Tibial nerve (tissue), 4 donors: ENCODE measurements around the gene RASGRF1. TPM values are rescaled to one million over a fixed set of nuclear protein-coding genes. Genes with fewer than 3 reads are reported as not detected.

Source experiments
- DNase-seq, 2 donors: peaks; one replicate each; pipeline ENCODE4 v3.0.0-alpha.2; 2019; ENCODE audit warnings: low spot score in 2 of 2
- H3K27ac ChIP-seq, 4 donors: fragments of 200-600 bp; sonication (generic) in 3 of 4; one replicate each; pipeline ENCODE4 v1.5.1; 2017 to 2019; ENCODE audit warnings: mild to moderate bottlenecking in 1 of 4
- H3K27me3 ChIP-seq, 2 donors: fragments of 200-600 bp; sonication (generic) in 1 of 2; one replicate each; pipeline versions ENCODE4 v1.5.1 to v1.6.0; 2017 to 2019
- H3K36me3 ChIP-seq, 3 donors: fragments of 200-600 bp; sonication (generic); one replicate each; pipeline ENCODE4 v1.5.1; 2018 to 2019
- H3K4me1 ChIP-seq, 4 donors: fragments of 200-600 bp; sonication (generic) in 3 of 4; one replicate each; pipeline ENCODE4 v1.5.1; 2017 to 2019
- H3K4me3 ChIP-seq, 4 donors: fragments of 200-600 bp; sonication (generic) in 3 of 4; one replicate each; pipeline ENCODE4 v1.5.1; 2017 to 2019; ENCODE audit warnings: mild to moderate bottlenecking in 1 of 4, moderate library complexity in 1 of 4
- H3K9me3 ChIP-seq, 4 donors: fragments of 200-600 bp; sonication (generic) in 3 of 4; one replicate each; pipeline ENCODE4 v1.5.1; 2017 to 2019
- EP300 ChIP-seq, 2 donors: sonication (generic); formaldehyde crosslinking; IDR thresholded peaks; one replicate each; pipeline ENCODE4 v1.6.1; 2017; ENCODE audit warnings: antibody characterized with exemption in 2 of 2, mild to moderate bottlenecking in 1 of 2
- POLR2A ChIP-seq, 2 donors: fragments of 450-650 bp; IDR thresholded peaks; one replicate each; pipeline ENCODE4 v1.6.1; 2017; ENCODE audit warnings: antibody characterized with exemption in 2 of 2, mild to moderate bottlenecking in 2 of 2, moderate library complexity in 2 of 2
- WGBS, 2 donors: methylation state at CpG; one replicate each; pipeline ENCODE4 v1.1.5; 2018; 5-methylcytosine and 5-hydroxymethylcytosine counted together
- total RNA-seq, 4 donors: library from RNA; depleted of rRNA; stranded (reverse); fragments of >200 nt; gene quantifications; one replicate each; pipeline ENCODE4 v1.1.0, GENCODE V29; 2016
- TF ChIP-seq, protein P1 (sequence below), 5 experiments: fragments of 200-600 bp in 3 of 5; fragments of 450-650 bp in 2 of 5; sonication (generic) in 3 of 5; IDR thresholded peaks; one replicate each; pipeline ENCODE4 v1.5.1; 2016 to 2019; ENCODE audit warnings: antibody characterized with exemption in 5 of 5, mild to moderate bottlenecking in 3 of 5, moderate library complexity in 2 of 5

Gene RASGRF1
- total RNA-seq, 4 donors from 2014 or later: 0.30 to 0.98 (median 0.65) TPM

DNA sequence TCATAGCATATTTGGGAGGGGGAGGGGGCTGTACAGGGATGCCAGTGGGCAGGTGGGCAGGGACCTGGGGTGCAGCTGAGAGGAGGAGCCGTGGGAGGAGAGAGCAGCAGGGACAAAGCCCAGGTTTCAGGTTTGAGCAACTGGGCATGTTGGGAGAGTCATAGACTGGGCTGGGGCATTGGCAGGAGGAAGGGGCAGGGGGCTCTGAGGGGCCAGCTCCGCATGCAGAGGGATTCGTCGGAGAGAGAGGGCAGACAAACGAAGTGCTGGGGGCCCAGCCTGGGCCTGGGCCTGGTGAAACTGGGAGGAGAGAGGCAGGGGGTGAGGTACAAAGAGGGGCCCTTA, 25.2 kb downstream of the RASGRF1 start:
- Histone ChIP-seq H3K36me3 (no peaks in the 10 kb centered on the region), H3K9me3 (no peaks in the 10 kb centered on the region), H3K27ac (peak overlapping the region in 1 of 4 donors; percentile 48), H3K4me3 (no peak overlapping the region), H3K4me1 (peaks cover 0 to 27% (median 7%) of the 10 kb centered on the region in 4 donors), H3K27me3 (no peaks in the 10 kb centered on the region)
- WGBS, 2 donors: 48 to 82% methylated on average over 5 of the region's 5 CpGs
- no peak for DNase-seq
- TF ChIP-seq POLR2A (IDR thresholded peaks at IDR 0.05) (no peak), EP300 (IDR thresholded peaks at IDR 0.05) (no peak)
- TF ChIP-seq, protein P1, sequence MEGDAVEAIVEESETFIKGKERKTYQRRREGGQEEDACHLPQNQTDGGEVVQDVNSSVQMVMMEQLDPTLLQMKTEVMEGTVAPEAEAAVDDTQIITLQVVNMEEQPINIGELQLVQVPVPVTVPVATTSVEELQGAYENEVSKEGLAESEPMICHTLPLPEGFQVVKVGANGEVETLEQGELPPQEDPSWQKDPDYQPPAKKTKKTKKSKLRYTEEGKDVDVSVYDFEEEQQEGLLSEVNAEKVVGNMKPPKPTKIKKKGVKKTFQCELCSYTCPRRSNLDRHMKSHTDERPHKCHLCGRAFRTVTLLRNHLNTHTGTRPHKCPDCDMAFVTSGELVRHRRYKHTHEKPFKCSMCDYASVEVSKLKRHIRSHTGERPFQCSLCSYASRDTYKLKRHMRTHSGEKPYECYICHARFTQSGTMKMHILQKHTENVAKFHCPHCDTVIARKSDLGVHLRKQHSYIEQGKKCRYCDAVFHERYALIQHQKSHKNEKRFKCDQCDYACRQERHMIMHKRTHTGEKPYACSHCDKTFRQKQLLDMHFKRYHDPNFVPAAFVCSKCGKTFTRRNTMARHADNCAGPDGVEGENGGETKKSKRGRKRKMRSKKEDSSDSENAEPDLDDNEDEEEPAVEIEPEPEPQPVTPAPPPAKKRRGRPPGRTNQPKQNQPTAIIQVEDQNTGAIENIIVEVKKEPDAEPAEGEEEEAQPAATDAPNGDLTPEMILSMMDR (IDR thresholded peaks at IDR 0.05): no peak

DNA sequence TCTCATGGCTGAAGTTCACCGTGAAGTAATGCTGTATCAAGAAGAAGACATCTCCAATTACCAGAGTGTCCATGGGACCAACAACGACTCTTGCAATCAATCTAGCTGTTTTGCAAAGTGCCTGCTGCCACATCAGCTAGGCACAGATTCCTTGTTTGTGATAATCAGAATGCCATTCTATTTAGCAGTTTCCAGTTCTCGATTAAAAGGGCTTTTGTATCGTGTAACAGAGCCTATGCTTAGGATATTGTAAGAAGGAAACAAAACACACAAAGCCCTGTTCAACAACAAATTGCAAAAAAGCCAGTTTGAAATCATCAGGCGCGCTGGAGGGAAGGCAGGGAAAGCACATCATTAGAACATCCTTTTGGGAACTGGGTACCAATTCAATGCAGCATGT, 26.1 kb downstream of the RASGRF1 start:
- H3K4me1 ChIP-seq: peaks cover 0 to 27% (median 7%) of the 10 kb centered on the region in 4 donors
- DNase-seq: no peak
- no peaks in the 10 kb centered on the region for H3K36me3 ChIP-seq
- no peak overlapping the region for H3K27ac ChIP-seq
- TF ChIP-seq POLR2A (IDR thresholded peaks at IDR 0.05) (no peak), EP300 (IDR thresholded peaks at IDR 0.05) (no peak)
- TF ChIP-seq, protein P1 (IDR thresholded peaks at IDR 0.05): no peak
- WGBS, 2 donors: 48 to 52% methylated on average over 6 of the region's 6 CpGs
- no peaks in the 10 kb centered on the region for H3K27me3 ChIP-seq
- H3K4me3 ChIP-seq: no peak overlapping the region
- H3K9me3 ChIP-seq: no peaks in the 10 kb centered on the region

DNA sequence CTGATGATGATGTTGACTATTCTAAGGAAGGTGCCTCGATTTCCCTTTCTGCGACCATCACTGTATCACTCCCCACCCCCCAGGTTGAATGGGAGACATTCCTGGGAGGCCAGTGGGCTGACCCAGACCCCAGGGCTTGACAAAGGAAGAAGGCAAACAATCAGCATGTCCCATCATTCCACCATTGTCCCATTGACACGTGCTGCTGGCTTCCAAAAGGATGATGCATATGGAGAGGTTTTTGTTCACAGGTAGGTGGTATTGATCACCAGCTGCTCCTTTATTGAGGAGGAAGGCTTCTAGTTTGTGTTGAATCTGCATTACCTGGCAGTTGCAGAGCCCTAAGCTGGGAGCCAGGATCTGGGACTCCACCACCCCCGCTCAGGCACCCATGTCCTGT, 30.4 kb downstream of the RASGRF1 start:
- DNase-seq: no peak
- Histone ChIP-seq H3K9me3 (no peaks in the 10 kb centered on the region), H3K36me3 (no peaks in the 10 kb centered on the region), H3K4me1 (peaks cover 0 to 3% (median under 1%) of the 10 kb centered on the region in 4 donors), H3K27ac (no peak overlapping the region), H3K27me3 (no peaks in the 10 kb centered on the region), H3K4me3 (no peak overlapping the region)
- TF ChIP-seq EP300 (IDR thresholded peaks at IDR 0.05): no peak
- TF ChIP-seq POLR2A (IDR thresholded peaks at IDR 0.05): no peak
- TF ChIP-seq, protein P1 (IDR thresholded peaks at IDR 0.05): no peak
- 82 to 92% methylated on average over 4 of the region's 4 CpGs for WGBS, 2 donors

DNA sequence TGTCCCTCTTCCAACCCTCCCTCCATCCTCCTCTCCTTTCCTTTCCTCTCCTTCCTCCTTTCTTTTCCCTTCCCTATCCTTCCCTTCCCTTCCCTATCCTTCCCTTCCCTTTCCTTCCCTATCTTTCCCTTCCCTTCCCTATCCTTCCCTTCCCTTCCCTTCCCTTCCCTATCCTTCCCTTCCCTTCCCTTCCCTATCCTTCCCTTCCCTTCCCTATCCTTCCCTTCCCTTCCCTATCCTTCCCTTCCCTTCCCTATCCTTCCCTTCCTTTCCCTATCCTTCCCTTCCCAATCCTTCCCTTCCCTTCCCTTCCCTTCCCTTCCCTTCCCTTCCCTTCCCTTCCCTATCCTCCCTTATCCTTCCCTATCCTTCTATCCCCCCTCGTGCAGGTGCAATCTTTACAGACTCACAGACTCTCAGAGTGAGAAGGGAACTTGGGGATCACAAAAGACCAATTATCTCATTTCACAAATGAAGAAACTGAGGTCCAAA, 31.5 kb downstream of the RASGRF1 start:
- no peaks in the 10 kb centered on the region for H3K9me3 ChIP-seq
- TF ChIP-seq EP300 (IDR thresholded peaks at IDR 0.05): no peak
- no peak for TF ChIP-seq POLR2A (IDR thresholded peaks at IDR 0.05)
- TF ChIP-seq, protein P1 (IDR thresholded peaks at IDR 0.05): no peak
- no peak for DNase-seq
- no peak overlapping the region for H3K4me3 ChIP-seq
- H3K27ac ChIP-seq: no peak overlapping the region
- H3K27me3 ChIP-seq: no peaks in the 10 kb centered on the region
- H3K36me3 ChIP-seq: no peaks in the 10 kb centered on the region
- 47 to 53% methylated on average over 1 of the region's 1 CpG for WGBS, 2 donors
- H3K4me1 ChIP-seq: peaks cover 0 to 8% (median 3%) of the 10 kb centered on the region in 4 donors

DNA sequence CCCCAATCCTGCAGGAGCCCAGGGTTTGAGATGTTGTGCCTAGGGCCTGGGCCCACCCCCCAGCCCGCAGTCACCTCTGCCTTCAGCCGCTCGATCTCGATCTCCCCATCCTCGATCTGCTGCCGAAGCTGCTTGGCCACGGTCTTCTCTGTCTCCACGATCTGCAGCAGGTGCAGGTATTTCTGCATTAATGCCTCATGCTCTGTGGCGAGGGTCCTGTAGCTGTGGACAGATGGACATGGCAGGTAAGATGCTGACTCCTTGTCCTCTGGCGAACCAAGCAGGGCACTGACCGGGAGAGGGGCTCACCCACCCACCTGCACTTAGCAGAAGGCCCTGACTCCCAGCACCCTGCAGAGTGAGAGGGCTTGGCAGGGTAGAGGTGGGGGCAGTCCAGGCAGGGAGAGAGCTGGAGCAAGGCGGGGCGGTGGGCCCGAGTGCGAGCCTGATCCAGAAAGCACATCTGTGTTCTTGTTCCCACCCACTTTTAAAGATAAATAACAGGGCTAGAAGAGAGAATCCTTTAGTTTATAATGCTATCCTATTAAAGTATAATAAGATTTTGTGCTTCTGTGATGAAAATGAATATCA, 32.2 kb downstream of the RASGRF1 start:
- Histone ChIP-seq H3K36me3 (no peaks in the 10 kb centered on the region), H3K9me3 (no peaks in the 10 kb centered on the region), H3K27ac (no peak overlapping the region), H3K27me3 (no peaks in the 10 kb centered on the region), H3K4me3 (no peak overlapping the region), H3K4me1 (peaks cover 0 to 11% (median 5%) of the 10 kb centered on the region in 4 donors)
- WGBS, 2 donors: 79 to 83% methylated on average over 12 to 15 of the region's 15 CpGs
- DNase-seq: no peak
- TF ChIP-seq POLR2A (IDR thresholded peaks at IDR 0.05) (no peak), EP300 (IDR thresholded peaks at IDR 0.05) (no peak)
- TF ChIP-seq, protein P1 (IDR thresholded peaks at IDR 0.05): no peak
